ENCODE results near the gene ADARB2. TPM values are rescaled to one million over a fixed set of nuclear protein-coding genes. Genes with fewer than 3 reads are reported as not detected.

The ADARB2 gene
- total and polyA plus RNA-seq, 10 of the 15 experiments (the other 5 are each of a cell fraction or from before 2014, with no cell fraction given): 0.02 to 4.1 (median 0.76) TPM

- Histone ChIP-seq H3K27me3 (replicated peaks in 1 of 2; ENCODE audit: control insufficient read depth in 2 of 2, insufficient read depth in 2 of 2, low read length in 1 of 2) (no peaks in the 10 kb centered on the region), H3K9ac (ENCODE audit: control insufficient read depth, insufficient read depth, low read length) (no peak overlapping the region), H3K27ac (ENCODE audit: control insufficient read depth, insufficient read depth) (no peak overlapping the region), H2AFZ (ENCODE audit: control insufficient read depth, low read depth, low read length) (no peak overlapping the region), H3K36me3 (ENCODE audit: control insufficient read depth in 2 of 2, insufficient read depth in 2 of 2, low read length in 1 of 2) (no peaks in the 10 kb centered on the region), H3K9me3 (replicated peaks; ENCODE audit: control insufficient read depth, insufficient read depth, low read length) (no peaks in the 10 kb centered on the region; the same call in 2 of the 3 replicates), H3K79me2 (ENCODE audit: control insufficient read depth, insufficient read depth, low read length) (no peaks in the 10 kb centered on the region), H3K4me1 (ENCODE audit: control insufficient read depth, insufficient read depth, low read length) (no peaks in the 10 kb centered on the region), H3K4me3 (no peak overlapping the region), H3K4me2 (ENCODE audit: control insufficient read depth, insufficient read depth) (no peak overlapping the region), H4K20me1 (ENCODE audit: control insufficient read depth, insufficient read depth) (no peaks in the 10 kb centered on the region)
- FAIRE-seq (no peak), DNase-seq (ENCODE audit: low read depth, low spot score) (no peak), ATAC-seq (no peak)
- 44% methylated on average over 22 of the region's 22 CpGs for WGBS (ENCODE audit: insufficient coverage, insufficient replicate concordance, low lambda C conversion rate, missing lambda C conversion rate)
- RAD21 ChIA-PET (ENCODE audit: unreplicated experiment): no interaction called here
- POLR2A ChIA-PET: interaction anchor here (1.1 kb wide), 1 partner anchor 51 kb away, joined by 3 read pairs; no protein-coding TSS in a partner anchor
- intact Hi-C loops (cut with micrococcal nuclease; ENCODE audit: unreplicated experiment) (no loop called here), in situ Hi-C loops (cut with MboI) (no loop called here)
- CTCF ChIA-PET: interaction anchor here (0.9 kb wide), 1 partner anchor 102 kb away, joined by 3 read pairs; no protein-coding TSS in a partner anchor
- SMC1A ChIA-PET (ENCODE audit: uncharacterized antibody, unreplicated experiment): no interaction called here
- no TSS peak for BruUV-seq (replicated peaks)
- no peak for TF ChIP-seq RAD51 (IDR thresholded peaks at IDR 0.05)
- TF ChIP-seq MAX (IDR thresholded peaks at IDR 0.05; ENCODE audit: low read depth, low read length): no peak
- TF ChIP-seq RCOR1 (conservative IDR thresholded peaks at IDR 0.05; ENCODE audit: low read depth, low read length): no peak
- no peak for TF ChIP-seq POLR2A (IDR thresholded peaks at IDR 0.05; ENCODE audit: low read depth, low read length)
- TF ChIP-seq, protein P1, sequence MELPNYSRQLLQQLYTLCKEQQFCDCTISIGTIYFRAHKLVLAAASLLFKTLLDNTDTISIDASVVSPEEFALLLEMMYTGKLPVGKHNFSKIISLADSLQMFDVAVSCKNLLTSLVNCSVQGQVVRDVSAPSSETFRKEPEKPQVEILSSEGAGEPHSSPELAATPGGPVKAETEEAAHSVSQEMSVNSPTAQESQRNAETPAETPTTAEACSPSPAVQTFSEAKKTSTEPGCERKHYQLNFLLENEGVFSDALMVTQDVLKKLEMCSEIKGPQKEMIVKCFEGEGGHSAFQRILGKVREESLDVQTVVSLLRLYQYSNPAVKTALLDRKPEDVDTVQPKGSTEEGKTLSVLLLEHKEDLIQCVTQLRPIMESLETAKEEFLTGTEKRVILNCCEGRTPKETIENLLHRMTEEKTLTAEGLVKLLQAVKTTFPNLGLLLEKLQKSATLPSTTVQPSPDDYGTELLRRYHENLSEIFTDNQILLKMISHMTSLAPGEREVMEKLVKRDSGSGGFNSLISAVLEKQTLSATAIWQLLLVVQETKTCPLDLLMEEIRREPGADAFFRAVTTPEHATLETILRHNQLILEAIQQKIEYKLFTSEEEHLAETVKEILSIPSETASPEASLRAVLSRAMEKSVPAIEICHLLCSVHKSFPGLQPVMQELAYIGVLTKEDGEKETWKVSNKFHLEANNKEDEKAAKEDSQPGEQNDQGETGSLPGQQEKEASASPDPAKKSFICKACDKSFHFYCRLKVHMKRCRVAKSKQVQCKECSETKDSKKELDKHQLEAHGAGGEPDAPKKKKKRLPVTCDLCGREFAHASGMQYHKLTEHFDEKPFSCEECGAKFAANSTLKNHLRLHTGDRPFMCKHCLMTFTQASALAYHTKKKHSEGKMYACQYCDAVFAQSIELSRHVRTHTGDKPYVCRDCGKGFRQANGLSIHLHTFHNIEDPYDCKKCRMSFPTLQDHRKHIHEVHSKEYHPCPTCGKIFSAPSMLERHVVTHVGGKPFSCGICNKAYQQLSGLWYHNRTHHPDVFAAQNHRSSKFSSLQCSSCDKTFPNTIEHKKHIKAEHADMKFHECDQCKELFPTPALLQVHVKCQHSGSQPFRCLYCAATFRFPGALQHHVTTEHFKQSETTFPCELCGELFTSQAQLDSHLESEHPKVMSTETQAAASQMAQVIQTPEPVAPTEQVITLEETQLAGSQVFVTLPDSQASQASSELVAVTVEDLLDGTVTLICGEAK (IDR thresholded peaks at IDR 0.05; ENCODE audit: borderline replicate concordance): no peak
- no peak for TF ChIP-seq TCF12 (IDR thresholded peaks at IDR 0.05; ENCODE audit: low read depth, low read length)
- TF ChIP-seq ZBTB4 (CRISPR knock-in tag; IDR thresholded peaks at IDR 0.05): no peak
- no peak for TF ChIP-seq MYB (IDR thresholded peaks at IDR 0.05; ENCODE audit: borderline replicate concordance, low read depth, low read length)
- TF ChIP-seq TCF3 (IDR thresholded peaks at IDR 0.05; ENCODE audit: borderline replicate concordance, insufficient read depth, low read depth, low read length): no peak
- no peak for TF ChIP-seq DPF2 (IDR thresholded peaks at IDR 0.05)
- no peak for TF ChIP-seq NKRF (conservative IDR thresholded peaks at IDR 0.05)
- TF ChIP-seq MEF2B (IDR thresholded peaks at IDR 0.05; ENCODE audit: partially characterized antibody, poor library complexity, severe bottlenecking): no peak
- TF ChIP-seq NBN (IDR thresholded peaks at IDR 0.05): no peak
- TF ChIP-seq SIX5 (IDR thresholded peaks at IDR 0.05; ENCODE audit: low read depth, low read length, severe bottlenecking): no peak
- TF ChIP-seq SP1 (IDR thresholded peaks at IDR 0.05; ENCODE audit: low read depth, low read length): no peak
These were observed 493.7 kb downstream of the ADARB2 start for GRCh38 chr10:1243486-1244234.

Data from GM12878 (cell line).